Measurements from ENCODE around the gene EVI5L.

EVI5L gene

DNA sequence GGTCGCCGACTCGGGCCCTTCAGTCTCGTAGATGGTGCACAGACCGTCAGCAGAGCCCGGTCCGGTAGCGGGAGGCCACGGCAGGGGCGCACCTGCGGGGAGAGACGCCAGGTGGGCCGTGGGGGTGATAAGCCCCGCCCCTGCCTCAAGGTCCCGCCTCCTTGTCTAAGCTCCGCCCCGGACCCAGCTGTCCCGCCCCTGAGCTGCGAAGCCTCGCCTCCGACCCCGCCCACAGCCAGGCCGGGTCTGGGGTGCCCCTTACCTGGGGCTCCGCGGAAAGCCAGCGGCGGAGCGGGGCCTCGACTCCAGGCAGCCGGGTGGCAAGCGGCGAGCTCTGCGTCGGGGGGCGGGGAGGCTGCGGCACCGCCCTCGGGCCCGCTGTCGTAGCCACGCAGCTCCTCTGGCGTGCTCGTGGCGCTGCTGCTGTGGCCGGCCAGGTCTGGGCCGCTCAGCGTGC, 39.5 kb downstream of the EVI5L start:
- Histone ChIP-seq H3K9me3 (ENCODE audit: severe bottlenecking) (no peaks in the 10 kb centered on the region), H3K27ac (no peak overlapping the region), H3K4me3 (ENCODE audit: low read depth, low read length) (no peak overlapping the region), H3K36me3 (peaks cover 55% of the 10 kb centered on the region), H3K27me3 (ENCODE audit: insufficient read depth, low read depth, severe bottlenecking) (no peaks in the 10 kb centered on the region)
- no peak for DNase-seq
- TF ChIP-seq, protein P1, sequence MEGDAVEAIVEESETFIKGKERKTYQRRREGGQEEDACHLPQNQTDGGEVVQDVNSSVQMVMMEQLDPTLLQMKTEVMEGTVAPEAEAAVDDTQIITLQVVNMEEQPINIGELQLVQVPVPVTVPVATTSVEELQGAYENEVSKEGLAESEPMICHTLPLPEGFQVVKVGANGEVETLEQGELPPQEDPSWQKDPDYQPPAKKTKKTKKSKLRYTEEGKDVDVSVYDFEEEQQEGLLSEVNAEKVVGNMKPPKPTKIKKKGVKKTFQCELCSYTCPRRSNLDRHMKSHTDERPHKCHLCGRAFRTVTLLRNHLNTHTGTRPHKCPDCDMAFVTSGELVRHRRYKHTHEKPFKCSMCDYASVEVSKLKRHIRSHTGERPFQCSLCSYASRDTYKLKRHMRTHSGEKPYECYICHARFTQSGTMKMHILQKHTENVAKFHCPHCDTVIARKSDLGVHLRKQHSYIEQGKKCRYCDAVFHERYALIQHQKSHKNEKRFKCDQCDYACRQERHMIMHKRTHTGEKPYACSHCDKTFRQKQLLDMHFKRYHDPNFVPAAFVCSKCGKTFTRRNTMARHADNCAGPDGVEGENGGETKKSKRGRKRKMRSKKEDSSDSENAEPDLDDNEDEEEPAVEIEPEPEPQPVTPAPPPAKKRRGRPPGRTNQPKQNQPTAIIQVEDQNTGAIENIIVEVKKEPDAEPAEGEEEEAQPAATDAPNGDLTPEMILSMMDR (IDR thresholded peaks at IDR 0.05; ENCODE audit: low read depth, low read length) = no peak

DNA sequence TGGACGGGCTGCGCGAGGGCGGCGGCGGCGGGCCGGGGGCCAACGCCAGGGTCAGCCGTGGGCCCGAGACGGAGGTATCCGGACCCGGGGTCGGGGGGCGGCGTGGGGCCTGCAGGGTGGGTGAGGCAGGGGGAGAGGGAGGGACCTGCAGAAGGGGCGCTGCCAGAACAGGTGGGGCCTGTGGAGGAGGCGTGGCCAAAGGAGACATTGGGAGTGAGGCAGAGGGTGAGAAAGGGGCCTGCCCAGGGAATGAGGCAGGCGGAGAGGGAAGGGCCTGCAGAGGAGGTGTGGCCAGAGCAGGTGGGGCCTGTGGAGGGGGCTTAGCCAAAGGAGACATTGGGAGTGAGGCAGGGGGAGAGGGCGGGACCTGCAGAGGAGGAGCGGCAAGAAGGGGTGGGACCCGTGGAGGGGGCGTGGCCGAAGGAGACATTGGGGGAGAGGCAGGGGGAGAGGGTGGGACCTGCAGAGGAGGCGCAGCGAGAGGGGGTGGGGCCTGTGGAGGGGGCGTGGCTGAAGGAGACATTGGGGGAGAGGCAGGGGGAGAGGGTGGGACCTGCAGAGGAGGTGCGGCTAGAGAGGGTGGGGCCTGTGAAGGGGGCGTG, 40.0 kb downstream of the EVI5L start:
- TF ChIP-seq, protein P1 (IDR thresholded peaks at IDR 0.05; ENCODE audit: low read depth, low read length) = no peak
- Histone ChIP-seq H3K27ac (no peak overlapping the region), H3K27me3 (ENCODE audit: insufficient read depth, low read depth, severe bottlenecking) (no peaks in the 10 kb centered on the region), H3K9me3 (ENCODE audit: severe bottlenecking) (no peaks in the 10 kb centered on the region), H3K36me3 (peaks cover 55% of the 10 kb centered on the region), H3K4me3 (ENCODE audit: low read depth, low read length) (no peak overlapping the region)
- peak; percentile 71 for DNase-seq

DNA sequence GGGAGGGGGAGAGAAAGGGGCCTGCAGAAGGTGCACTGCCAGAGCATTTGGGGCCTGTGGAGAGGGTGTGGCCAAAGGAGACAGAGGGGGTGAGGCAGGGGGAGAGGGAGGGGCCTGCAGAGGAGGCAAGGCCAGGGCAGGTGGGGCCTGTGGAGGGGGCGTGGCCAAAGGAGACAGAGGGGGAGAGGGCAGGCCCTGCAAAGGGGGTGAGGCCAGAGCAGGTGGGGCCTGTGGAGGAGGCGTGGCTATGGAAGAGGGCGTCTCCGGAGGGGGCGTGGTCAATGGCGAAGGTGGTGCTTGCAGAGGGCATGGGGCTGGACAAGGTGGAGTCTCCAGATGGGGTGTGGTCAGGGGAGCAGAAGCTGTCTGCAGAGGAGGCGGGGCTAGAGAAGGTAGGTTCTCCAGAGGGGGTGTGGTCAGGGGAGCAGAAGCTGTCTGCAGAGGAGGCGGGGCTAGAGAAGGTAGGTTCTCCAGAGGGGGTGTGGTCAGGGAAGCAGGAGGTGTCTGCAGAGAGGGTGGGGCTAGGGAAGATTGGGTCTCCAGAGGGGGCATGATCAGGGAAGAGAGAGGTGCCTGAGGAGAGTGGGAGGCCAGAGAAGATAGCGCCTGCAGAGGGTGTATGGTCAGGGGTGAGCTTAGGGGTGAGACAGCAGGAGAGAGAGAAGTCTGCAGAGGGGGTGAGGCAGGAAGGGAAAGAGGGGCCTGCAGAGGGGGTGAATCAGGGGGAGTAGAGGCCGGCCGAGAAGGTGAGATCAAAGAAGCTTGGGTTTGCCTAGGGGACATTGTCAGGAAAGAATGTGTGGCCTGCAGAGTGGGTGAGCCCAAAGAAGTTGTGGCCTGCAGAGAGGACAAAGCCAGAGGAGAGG, 40.8 kb downstream of the EVI5L start:
- TF ChIP-seq, protein P1 (IDR thresholded peaks at IDR 0.05; ENCODE audit: low read depth, low read length) = no peak
- peak; percentile 87 for DNase-seq
- no peaks in the 10 kb centered on the region for H3K9me3 ChIP-seq (ENCODE audit: severe bottlenecking)
- no peak overlapping the region for H3K27ac ChIP-seq
- no peaks in the 10 kb centered on the region for H3K27me3 ChIP-seq (ENCODE audit: insufficient read depth, low read depth, severe bottlenecking)
- H3K36me3 ChIP-seq = peaks cover 55% of the 10 kb centered on the region
- H3K4me3 ChIP-seq (ENCODE audit: low read depth, low read length) = no peak overlapping the region

GRCh38 chr19:7871437-7872305, 41.7 kb downstream of the EVI5L start:
- H3K27ac ChIP-seq = no peak overlapping the region
- TF ChIP-seq, protein P1 (IDR thresholded peaks at IDR 0.05; ENCODE audit: low read depth, low read length) = no peak

GRCh38 chr19:7872306-7873204, 42.5 kb downstream of the EVI5L start:
- no peak for DNase-seq
- Histone ChIP-seq H3K36me3 (peaks cover 44% of the 10 kb centered on the region), H3K9me3 (ENCODE audit: severe bottlenecking) (no peaks in the 10 kb centered on the region), H3K27me3 (ENCODE audit: insufficient read depth, low read depth, severe bottlenecking) (no peaks in the 10 kb centered on the region), H3K27ac (peak overlapping the region; percentile 24; the same call in 1 of the 2 replicates), H3K4me3 (ENCODE audit: low read depth, low read length) (no peak overlapping the region)
- TF ChIP-seq, protein P1 (IDR thresholded peaks at IDR 0.05; ENCODE audit: low read depth, low read length) = no peak

More at GRCh38 chr19:7871437-7872305, 41.7 kb downstream of the EVI5L start:
- peak; percentile 93 for DNase-seq
- Histone ChIP-seq H3K4me3 (ENCODE audit: low read depth, low read length) (no peak overlapping the region), H3K36me3 (peaks cover 53% of the 10 kb centered on the region), H3K9me3 (ENCODE audit: severe bottlenecking) (no peaks in the 10 kb centered on the region), H3K27me3 (ENCODE audit: insufficient read depth, low read depth, severe bottlenecking) (no peaks in the 10 kb centered on the region)

All from WERI-Rb-1 (cell line).